ENCODE measurements around the gene PRKAG2. TPM values are rescaled to one million over a fixed set of nuclear protein-coding genes. Genes with fewer than 3 reads are reported as not detected.

The PRKAG2 gene
- total and polyA plus RNA-seq, 2 experiments from 2014 or later: 9.1 to 14.9 TPM

DNA sequence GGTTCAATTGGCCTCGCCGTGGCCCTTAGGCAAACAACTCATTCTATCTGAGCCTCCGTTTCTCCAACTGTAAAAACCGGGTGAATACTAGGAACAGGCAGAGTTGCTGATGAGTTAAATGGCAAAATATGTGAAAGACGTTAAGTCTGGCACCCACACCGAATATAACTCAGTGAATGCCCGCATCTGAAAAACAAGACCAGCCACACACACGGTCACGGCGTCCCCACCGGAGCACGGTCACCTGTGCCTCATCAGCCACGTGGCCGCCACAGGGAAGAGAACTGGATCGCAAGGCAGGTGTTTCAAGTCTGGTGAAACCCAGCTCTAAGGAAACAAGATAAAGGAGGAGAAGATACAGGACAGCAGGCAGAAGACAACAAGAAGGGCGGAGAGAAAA, 20.4 kb downstream of the PRKAG2 start:
- no peaks in the 10 kb centered on the region for H3K4me1 ChIP-seq (ENCODE audit: insufficient read depth)
- no peak overlapping the region for H3K4me3 Mint-ChIP-seq
- H4K20me1 ChIP-seq (replicated peaks; ENCODE audit: insufficient read depth): no peaks in the 10 kb centered on the region
- no peak overlapping the region for H3K4me2 ChIP-seq
- peaks cover 11% of the 10 kb centered on the region for H3K27me3 Mint-ChIP-seq (ENCODE audit: insufficient read depth, low read depth, poor library complexity)
- TF ChIP-seq JUNB (IDR thresholded peaks at IDR 0.05; ENCODE audit: unreplicated experiment): no peak
- TF ChIP-seq ZNF114 (CRISPR knock-in tag; IDR thresholded peaks at IDR 0.05): no peak
- TF ChIP-seq, protein P1, sequence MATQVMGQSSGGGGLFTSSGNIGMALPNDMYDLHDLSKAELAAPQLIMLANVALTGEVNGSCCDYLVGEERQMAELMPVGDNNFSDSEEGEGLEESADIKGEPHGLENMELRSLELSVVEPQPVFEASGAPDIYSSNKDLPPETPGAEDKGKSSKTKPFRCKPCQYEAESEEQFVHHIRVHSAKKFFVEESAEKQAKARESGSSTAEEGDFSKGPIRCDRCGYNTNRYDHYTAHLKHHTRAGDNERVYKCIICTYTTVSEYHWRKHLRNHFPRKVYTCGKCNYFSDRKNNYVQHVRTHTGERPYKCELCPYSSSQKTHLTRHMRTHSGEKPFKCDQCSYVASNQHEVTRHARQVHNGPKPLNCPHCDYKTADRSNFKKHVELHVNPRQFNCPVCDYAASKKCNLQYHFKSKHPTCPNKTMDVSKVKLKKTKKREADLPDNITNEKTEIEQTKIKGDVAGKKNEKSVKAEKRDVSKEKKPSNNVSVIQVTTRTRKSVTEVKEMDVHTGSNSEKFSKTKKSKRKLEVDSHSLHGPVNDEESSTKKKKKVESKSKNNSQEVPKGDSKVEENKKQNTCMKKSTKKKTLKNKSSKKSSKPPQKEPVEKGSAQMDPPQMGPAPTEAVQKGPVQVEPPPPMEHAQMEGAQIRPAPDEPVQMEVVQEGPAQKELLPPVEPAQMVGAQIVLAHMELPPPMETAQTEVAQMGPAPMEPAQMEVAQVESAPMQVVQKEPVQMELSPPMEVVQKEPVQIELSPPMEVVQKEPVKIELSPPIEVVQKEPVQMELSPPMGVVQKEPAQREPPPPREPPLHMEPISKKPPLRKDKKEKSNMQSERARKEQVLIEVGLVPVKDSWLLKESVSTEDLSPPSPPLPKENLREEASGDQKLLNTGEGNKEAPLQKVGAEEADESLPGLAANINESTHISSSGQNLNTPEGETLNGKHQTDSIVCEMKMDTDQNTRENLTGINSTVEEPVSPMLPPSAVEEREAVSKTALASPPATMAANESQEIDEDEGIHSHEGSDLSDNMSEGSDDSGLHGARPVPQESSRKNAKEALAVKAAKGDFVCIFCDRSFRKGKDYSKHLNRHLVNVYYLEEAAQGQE (IDR thresholded peaks at IDR 0.05; ENCODE audit: unreplicated experiment): no peak
- no peak for TF ChIP-seq EZH2phosphoT487 (IDR thresholded peaks at IDR 0.05; ENCODE audit: unreplicated experiment)
- TF ChIP-seq, protein P2, sequence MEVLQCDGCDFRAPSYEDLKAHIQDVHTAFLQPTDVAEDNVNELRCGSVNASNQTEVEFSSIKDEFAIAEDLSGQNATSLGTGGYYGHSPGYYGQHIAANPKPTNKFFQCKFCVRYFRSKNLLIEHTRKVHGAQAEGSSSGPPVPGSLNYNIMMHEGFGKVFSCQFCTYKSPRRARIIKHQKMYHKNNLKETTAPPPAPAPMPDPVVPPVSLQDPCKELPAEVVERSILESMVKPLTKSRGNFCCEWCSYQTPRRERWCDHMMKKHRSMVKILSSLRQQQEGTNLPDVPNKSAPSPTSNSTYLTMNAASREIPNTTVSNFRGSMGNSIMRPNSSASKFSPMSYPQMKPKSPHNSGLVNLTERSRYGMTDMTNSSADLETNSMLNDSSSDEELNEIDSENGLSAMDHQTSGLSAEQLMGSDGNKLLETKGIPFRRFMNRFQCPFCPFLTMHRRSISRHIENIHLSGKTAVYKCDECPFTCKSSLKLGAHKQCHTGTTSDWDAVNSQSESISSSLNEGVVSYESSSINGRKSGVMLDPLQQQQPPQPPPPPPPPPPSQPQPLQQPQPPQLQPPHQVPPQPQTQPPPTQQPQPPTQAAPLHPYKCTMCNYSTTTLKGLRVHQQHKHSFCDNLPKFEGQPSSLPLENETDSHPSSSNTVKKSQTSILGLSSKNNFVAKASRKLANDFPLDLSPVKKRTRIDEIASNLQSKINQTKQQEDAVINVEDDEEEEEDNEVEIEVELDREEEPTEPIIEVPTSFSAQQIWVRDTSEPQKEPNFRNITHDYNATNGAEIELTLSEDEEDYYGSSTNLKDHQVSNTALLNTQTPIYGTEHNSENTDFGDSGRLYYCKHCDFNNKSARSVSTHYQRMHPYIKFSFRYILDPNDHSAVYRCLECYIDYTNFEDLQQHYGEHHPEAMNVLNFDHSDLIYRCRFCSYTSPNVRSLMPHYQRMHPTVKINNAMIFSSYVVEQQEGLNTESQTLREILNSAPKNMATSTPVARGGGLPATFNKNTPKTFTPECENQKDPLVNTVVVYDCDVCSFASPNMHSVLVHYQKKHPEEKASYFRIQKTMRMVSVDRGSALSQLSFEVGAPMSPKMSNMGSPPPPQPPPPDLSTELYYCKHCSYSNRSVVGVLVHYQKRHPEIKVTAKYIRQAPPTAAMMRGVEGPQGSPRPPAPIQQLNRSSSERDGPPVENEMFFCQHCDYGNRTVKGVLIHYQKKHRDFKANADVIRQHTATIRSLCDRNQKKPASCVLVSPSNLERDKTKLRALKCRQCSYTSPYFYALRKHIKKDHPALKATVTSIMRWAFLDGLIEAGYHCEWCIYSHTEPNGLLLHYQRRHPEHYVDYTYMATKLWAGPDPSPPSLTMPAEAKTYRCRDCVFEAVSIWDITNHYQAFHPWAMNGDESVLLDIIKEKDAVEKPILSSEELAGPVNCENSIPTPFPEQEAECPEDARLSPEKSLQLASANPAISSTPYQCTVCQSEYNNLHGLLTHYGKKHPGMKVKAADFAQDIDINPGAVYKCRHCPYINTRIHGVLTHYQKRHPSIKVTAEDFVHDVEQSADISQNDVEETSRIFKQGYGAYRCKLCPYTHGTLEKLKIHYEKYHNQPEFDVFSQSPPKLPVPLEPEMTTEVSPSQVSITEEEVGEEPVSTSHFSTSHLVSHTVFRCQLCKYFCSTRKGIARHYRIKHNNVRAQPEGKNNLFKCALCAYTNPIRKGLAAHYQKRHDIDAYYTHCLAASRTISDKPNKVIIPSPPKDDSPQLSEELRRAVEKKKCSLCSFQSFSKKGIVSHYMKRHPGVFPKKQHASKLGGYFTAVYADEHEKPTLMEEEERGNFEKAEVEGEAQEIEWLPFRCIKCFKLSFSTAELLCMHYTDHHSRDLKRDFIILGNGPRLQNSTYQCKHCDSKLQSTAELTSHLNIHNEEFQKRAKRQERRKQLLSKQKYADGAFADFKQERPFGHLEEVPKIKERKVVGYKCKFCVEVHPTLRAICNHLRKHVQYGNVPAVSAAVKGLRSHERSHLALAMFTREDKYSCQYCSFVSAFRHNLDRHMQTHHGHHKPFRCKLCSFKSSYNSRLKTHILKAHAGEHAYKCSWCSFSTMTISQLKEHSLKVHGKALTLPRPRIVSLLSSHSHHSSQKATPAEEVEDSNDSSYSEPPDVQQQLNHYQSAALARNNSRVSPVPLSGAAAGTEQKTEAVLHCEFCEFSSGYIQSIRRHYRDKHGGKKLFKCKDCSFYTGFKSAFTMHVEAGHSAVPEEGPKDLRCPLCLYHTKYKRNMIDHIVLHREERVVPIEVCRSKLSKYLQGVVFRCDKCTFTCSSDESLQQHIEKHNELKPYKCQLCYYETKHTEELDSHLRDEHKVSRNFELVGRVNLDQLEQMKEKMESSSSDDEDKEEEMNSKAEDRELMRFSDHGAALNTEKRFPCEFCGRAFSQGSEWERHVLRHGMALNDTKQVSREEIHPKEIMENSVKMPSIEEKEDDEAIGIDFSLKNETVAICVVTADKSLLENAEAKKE (CRISPR knock-in tag; IDR thresholded peaks at IDR 0.05): no peak
- TF ChIP-seq, protein P3, sequence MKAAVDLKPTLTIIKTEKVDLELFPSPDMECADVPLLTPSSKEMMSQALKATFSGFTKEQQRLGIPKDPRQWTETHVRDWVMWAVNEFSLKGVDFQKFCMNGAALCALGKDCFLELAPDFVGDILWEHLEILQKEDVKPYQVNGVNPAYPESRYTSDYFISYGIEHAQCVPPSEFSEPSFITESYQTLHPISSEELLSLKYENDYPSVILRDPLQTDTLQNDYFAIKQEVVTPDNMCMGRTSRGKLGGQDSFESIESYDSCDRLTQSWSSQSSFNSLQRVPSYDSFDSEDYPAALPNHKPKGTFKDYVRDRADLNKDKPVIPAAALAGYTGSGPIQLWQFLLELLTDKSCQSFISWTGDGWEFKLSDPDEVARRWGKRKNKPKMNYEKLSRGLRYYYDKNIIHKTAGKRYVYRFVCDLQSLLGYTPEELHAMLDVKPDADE (IDR thresholded peaks at IDR 0.05): no peak
- TF ChIP-seq ZNF331 (CRISPR knock-in tag; IDR thresholded peaks at IDR 0.05; ENCODE audit: low read depth): no peak
- TF ChIP-seq STAT1 (IDR thresholded peaks at IDR 0.05; ENCODE audit: unreplicated experiment): no peak
- TF ChIP-seq EZH2 (IDR thresholded peaks at IDR 0.05; ENCODE audit: low read depth, unreplicated experiment): no peak
- TF ChIP-seq, protein P4, sequence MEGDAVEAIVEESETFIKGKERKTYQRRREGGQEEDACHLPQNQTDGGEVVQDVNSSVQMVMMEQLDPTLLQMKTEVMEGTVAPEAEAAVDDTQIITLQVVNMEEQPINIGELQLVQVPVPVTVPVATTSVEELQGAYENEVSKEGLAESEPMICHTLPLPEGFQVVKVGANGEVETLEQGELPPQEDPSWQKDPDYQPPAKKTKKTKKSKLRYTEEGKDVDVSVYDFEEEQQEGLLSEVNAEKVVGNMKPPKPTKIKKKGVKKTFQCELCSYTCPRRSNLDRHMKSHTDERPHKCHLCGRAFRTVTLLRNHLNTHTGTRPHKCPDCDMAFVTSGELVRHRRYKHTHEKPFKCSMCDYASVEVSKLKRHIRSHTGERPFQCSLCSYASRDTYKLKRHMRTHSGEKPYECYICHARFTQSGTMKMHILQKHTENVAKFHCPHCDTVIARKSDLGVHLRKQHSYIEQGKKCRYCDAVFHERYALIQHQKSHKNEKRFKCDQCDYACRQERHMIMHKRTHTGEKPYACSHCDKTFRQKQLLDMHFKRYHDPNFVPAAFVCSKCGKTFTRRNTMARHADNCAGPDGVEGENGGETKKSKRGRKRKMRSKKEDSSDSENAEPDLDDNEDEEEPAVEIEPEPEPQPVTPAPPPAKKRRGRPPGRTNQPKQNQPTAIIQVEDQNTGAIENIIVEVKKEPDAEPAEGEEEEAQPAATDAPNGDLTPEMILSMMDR (conservative IDR thresholded peaks at IDR 0.05; ENCODE audit: low read depth in 2 of 2): no peak
- no peak for TF ChIP-seq POLR2AphosphoS5 (IDR thresholded peaks at IDR 0.05; ENCODE audit: low read depth)
- no peak for TF ChIP-seq NANOG (IDR thresholded peaks at IDR 0.05; ENCODE audit: borderline replicate concordance)
- TF ChIP-seq CREB1 (CRISPR knock-in tag; IDR thresholded peaks at IDR 0.05; ENCODE audit: low read depth): no peak
- H3K27ac Mint-ChIP-seq: no peak overlapping the region
- no peaks in the 10 kb centered on the region for H3K36me3 ChIP-seq (ENCODE audit: insufficient read depth)
- H3K36me3 Mint-ChIP-seq (ENCODE audit: low read depth): no peaks in the 10 kb centered on the region
- no peaks in the 10 kb centered on the region; the same call in 2 of the 3 replicates for H3K9me3 Mint-ChIP-seq
- no peak overlapping the region for H3K27ac ChIP-seq (ENCODE audit: low read depth)
- DNase-seq (ENCODE audit: low spot score): no peak
- H3K4me1 Mint-ChIP-seq: peaks cover 5% of the 10 kb centered on the region
- no peaks in the 10 kb centered on the region for H3K79me2 ChIP-seq (replicated peaks; ENCODE audit: insufficient read depth)
- H3K9me2 ChIP-seq (ENCODE audit: insufficient read depth): no peaks in the 10 kb centered on the region
- no peak for ATAC-seq
- no peaks in the 10 kb centered on the region for H3F3A ChIP-seq (replicated peaks; ENCODE audit: low read depth)
- H3K27me3 ChIP-seq (ENCODE audit: insufficient read depth): no peaks in the 10 kb centered on the region
- no peak overlapping the region for H2AFZ ChIP-seq
- H3K4me3 ChIP-seq: no peak overlapping the region
